ENCODE measurements around the gene NLRC5.

NLRC5 gene

DNA sequence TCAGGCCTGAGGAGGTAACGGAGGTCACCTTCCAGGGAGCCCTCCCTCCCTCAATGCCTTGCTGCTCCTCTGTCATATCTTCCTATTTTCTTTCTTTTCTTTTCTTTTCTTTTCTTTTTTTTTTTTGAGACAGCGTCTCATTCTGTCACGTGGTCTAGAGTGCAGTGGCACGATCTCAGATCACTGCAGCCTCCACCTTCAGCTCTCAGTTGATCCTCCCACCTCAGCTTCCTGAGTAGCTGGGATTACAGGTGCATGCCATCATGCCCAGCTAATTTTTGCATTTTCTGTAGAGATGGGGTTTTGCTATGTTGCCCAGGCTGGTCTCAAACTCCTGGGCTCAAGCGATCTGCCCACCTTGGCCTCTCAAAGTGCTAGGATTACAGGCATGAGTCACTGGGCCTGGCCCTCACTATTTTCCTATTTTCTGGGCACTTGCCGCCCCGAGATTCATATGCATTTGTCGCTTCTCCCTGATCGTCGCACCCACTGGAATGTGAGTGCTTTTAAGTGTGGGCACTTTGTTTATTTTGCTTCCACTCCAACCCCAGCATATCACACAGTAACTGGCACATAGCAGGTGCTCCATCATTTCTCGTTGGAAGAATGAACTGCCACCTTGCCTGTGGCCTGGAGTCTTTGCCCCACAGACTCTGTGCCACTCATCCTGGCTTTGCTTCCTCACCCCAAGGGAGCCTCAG is 134.8 kb downstream of the NLRC5 start:
- DNase-seq (ENCODE audit: low spot score): no peak
- no peak overlapping the region for H3K27ac ChIP-seq
- TF ChIP-seq, protein P1, sequence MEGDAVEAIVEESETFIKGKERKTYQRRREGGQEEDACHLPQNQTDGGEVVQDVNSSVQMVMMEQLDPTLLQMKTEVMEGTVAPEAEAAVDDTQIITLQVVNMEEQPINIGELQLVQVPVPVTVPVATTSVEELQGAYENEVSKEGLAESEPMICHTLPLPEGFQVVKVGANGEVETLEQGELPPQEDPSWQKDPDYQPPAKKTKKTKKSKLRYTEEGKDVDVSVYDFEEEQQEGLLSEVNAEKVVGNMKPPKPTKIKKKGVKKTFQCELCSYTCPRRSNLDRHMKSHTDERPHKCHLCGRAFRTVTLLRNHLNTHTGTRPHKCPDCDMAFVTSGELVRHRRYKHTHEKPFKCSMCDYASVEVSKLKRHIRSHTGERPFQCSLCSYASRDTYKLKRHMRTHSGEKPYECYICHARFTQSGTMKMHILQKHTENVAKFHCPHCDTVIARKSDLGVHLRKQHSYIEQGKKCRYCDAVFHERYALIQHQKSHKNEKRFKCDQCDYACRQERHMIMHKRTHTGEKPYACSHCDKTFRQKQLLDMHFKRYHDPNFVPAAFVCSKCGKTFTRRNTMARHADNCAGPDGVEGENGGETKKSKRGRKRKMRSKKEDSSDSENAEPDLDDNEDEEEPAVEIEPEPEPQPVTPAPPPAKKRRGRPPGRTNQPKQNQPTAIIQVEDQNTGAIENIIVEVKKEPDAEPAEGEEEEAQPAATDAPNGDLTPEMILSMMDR (IDR thresholded peaks at IDR 0.05): no peak
- H3K4me3 ChIP-seq: no peak overlapping the region

DNA sequence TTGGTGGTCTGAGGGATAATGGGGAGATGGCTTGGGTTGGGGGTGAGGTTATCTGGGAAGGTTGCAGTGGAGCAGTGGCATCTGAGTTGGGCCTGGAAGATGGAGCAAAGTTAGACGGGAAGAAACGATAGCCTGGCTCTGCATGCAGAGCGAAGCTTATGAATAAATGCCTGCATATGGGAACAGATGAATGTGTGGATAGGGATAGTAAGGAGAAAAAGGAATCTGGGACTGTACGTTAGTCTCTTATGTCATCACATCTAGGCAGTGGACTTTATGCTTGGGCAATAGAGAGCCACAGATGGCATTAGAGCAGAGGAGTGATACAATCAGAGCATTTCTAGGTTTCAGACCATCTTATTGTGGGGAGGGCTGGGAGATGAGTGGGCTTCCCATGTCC is 136.0 kb downstream of the NLRC5 start:
- DNase-seq (ENCODE audit: low spot score): no peak
- TF ChIP-seq, protein P1 (IDR thresholded peaks at IDR 0.05): no peak
- Histone ChIP-seq H3K4me3 (no peak overlapping the region), H3K27ac (no peak overlapping the region)

DNA sequence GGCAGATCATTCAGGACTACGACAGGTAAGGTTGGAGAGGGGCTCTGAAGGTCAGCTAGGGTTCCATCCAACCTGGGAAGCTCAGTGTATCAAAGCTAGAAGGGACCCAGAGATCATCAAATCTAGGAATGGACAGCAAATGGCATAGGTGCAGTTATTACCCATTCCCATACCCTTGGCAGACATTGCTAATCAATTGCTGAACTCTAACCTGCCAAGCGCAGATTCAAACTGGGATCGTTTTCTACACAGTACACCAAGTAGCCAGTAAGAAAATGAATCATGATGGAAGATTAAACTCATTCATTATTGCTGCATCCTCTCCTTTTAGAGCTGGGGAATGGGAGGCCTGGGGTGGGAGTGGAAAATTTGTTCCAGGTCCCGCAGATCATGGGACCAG is 136.6 kb downstream of the NLRC5 start:
- no peak for DNase-seq (ENCODE audit: low spot score)
- TF ChIP-seq, protein P1 (IDR thresholded peaks at IDR 0.05): no peak
- Histone ChIP-seq H3K27ac (no peak overlapping the region), H3K4me3 (no peak overlapping the region)

DNA sequence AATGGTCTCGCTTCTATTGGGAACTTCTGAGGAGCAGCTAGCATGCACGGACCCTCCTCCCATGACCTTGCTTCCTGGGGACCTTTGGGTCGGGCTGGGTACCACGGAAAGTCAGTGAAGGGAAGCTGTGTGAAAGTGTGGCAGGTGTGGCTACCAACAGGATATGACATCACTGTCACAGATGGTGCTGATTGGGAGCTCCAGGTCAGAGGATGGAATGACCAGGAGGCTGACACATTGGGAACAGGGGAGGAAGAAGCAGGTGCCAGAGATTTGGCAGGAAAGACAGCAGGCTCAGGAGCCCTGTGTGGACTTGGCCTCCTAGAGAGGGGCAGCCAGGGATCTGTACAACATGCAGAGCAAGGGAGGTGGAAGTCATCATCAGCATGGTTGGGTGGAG is 137.1 kb downstream of the NLRC5 start:
- no peak overlapping the region for H3K27ac ChIP-seq
- DNase-seq (ENCODE audit: low spot score): no peak
- H3K4me3 ChIP-seq: no peak overlapping the region
- TF ChIP-seq, protein P1 (IDR thresholded peaks at IDR 0.05): no peak

DNA sequence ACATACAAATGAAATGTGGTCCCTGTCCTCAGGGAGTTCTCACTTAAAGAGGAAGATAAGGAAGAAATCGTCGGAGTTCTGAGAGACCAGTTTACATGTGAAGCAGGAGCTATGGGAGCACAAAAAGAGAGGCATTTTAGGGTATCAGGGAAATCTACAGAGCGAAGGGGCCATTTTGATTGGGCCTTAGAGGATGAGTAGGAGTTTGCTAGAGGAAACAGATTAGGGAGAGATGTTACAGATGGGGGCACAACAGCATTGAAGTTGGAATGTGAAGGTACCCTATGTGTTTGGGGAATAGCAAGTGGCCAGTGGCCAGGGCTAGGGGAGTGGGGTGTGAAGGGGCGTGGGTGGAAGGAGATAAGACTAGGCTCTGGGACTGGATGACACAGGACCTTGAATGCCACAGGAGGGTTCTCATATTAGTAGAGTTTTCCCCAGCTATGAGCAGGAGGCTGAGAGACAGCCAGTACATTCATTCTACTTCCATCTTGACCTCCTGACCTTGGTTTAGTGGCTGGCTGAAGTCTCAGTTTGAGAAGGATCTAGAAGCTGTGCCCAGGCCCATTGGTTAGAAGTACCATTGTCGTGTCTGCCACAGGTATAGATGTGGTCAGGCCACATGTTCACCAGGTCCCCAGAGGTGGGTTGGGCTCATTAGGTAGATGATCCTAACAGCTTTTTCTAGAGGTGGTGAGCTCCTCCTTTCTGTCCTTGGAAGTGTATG is 137.8 kb downstream of the NLRC5 start:
- no peak for DNase-seq (ENCODE audit: low spot score)
- Histone ChIP-seq H3K4me3 (no peak overlapping the region), H3K27ac (no peak overlapping the region)
- TF ChIP-seq, protein P1 (IDR thresholded peaks at IDR 0.05): no peak

DNA sequence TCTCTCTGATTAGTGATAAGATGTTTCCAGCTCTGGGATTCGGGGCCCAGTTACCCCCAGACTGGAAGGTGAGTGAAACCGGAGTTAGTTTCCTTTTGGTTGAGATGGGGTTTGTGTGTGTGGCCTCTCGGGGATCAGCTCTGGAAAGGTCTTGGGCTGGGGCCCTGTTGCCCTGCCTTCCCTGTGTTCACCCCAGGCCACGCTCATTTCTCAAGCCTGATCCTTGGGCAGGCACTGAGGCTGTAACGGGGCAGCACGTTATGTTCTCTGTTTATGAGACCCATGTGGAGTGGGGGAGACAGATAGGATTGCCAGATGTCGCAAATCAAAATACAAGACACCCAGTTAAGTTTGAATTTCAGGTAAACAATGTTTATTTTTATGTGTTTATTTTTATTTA is 138.5 kb downstream of the NLRC5 start:
- no peak for DNase-seq (ENCODE audit: low spot score)

More for the DNA sequence above, 138.5 kb downstream of the NLRC5 start:
- Histone ChIP-seq H3K27ac (no peak overlapping the region), H3K4me3 (no peak overlapping the region)
- TF ChIP-seq, protein P1 (IDR thresholded peaks at IDR 0.05): no peak

All from coronary artery (tissue), 2 donors.